ENCODE measurements around the gene IFT27. TPM values are rescaled to one million over a fixed set of nuclear protein-coding genes. Genes with fewer than 3 reads are reported as not detected.

Gene IFT27
- total RNA-seq, 4 donors from 2014 or later: 19.7 to 27.7 (median 22.8) TPM

DNA sequence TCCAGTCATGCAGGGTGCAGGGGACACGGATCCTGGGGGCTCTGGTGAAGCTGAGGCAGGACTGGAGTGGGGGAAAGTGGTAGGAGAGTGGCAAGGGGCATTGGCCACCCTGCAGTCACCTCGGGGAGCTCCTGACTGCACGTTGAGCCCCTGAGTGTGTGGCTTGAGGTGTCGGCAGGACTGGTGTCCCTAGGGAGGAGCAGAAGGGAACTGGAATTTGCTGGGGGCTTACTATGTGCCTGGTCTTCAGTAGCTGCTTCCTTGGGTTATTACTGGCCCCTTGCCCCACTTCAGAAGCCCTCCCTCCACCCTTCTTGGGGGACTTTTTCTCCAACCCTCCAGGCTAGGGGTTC is 31.5 kb downstream of the IFT27 start:
- no peaks in the 10 kb centered on the region for H3K27me3 ChIP-seq
- H3K27ac ChIP-seq: no peak overlapping the region
- no peak overlapping the region for H3K4me3 ChIP-seq
- TF ChIP-seq POLR2A (IDR thresholded peaks at IDR 0.05): no peak
- TF ChIP-seq, protein P1, sequence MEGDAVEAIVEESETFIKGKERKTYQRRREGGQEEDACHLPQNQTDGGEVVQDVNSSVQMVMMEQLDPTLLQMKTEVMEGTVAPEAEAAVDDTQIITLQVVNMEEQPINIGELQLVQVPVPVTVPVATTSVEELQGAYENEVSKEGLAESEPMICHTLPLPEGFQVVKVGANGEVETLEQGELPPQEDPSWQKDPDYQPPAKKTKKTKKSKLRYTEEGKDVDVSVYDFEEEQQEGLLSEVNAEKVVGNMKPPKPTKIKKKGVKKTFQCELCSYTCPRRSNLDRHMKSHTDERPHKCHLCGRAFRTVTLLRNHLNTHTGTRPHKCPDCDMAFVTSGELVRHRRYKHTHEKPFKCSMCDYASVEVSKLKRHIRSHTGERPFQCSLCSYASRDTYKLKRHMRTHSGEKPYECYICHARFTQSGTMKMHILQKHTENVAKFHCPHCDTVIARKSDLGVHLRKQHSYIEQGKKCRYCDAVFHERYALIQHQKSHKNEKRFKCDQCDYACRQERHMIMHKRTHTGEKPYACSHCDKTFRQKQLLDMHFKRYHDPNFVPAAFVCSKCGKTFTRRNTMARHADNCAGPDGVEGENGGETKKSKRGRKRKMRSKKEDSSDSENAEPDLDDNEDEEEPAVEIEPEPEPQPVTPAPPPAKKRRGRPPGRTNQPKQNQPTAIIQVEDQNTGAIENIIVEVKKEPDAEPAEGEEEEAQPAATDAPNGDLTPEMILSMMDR (IDR thresholded peaks at IDR 0.05): no peak
- no peaks in the 10 kb centered on the region for H3K4me1 ChIP-seq
- peaks cover 0 to under 1% (median 0%) of the 10 kb centered on the region in 4 donors for H3K9me3 ChIP-seq
- no peaks in the 10 kb centered on the region for H3K36me3 ChIP-seq
- DNase-seq: peak in 1 of 3 donors; percentile 1

DNA sequence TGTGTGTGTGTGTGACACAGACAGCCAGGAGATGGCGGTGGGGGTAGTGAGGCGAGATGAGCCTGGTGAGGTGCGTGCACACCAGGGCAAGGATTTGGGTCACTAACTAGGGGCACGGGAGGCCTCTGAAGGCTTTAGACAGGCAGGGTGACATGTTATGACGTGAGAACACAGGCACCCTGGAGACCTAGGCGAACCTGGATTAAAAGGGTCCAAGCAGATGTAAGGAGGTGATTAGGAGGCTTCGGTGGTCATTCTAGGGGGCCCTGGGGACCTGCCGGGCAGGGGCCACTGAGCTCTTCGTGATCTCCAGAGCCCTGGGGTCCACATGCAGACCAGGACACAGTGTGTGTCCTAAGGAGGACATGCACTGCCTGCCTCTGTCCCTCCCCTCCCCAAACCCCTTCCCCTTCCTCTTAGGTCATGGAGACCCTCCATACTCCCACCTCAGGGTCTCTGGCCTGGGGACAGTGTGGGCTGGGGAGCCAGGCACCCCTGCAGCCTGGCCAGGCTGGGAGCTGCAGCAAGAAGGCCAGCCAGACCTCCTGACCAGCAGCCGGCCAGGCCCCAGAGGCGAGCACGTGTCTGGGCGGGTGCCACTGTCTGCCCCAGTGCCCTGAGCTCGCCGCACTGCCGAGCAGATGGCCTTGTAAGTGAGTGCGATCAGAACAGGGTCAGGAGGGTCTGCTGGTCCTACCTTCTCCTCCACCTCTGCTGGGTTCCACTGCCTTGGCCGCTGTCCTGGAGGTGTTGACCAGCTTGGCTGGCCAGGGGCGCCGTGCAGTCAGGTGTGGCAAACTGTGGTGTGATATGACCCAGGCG is 32.1 kb downstream of the IFT27 start:
- Histone ChIP-seq H3K36me3 (no peaks in the 10 kb centered on the region), H3K4me3 (no peak overlapping the region), H3K9me3 (peaks cover 0 to 5% (median 0%) of the 10 kb centered on the region in 4 donors), H3K4me1 (no peaks in the 10 kb centered on the region), H3K27ac (no peak overlapping the region), H3K27me3 (no peaks in the 10 kb centered on the region)
- TF ChIP-seq, protein P1 (IDR thresholded peaks at IDR 0.05): no peak
- TF ChIP-seq POLR2A (IDR thresholded peaks at IDR 0.05): no peak
- peak in 2 of 3 donors; percentile 34 to 42 for DNase-seq

DNA sequence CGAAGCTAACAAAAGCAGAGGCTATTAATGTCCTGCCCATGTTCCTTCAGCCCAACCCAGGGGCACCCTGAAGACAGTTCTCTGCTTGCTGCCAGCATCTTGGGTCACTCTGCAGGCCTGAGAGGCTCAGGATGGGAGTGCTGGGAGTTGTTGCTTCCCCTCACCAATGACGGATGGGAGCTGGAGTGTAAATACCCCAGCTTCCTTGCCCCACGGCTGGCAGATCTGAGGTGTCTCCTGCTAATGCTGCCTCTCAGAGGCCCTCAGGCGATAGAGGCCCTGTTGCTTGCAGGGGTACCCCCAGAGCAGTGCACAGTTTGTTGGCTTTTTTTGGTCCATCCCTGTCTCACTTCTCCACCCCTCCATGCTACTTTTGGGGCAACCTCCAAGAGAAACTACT is 32.9 kb downstream of the IFT27 start:
- Histone ChIP-seq H3K4me3 (no peak overlapping the region), H3K9me3 (peaks cover 0 to 5% (median 0%) of the 10 kb centered on the region in 4 donors), H3K27ac (no peak overlapping the region), H3K27me3 (no peaks in the 10 kb centered on the region), H3K36me3 (no peaks in the 10 kb centered on the region), H3K4me1 (no peaks in the 10 kb centered on the region)
- no peak for TF ChIP-seq POLR2A (IDR thresholded peaks at IDR 0.05)
- TF ChIP-seq, protein P1 (IDR thresholded peaks at IDR 0.05): no peak
- peak in 2 of 3 donors; percentile 22 to 25 for DNase-seq

DNA sequence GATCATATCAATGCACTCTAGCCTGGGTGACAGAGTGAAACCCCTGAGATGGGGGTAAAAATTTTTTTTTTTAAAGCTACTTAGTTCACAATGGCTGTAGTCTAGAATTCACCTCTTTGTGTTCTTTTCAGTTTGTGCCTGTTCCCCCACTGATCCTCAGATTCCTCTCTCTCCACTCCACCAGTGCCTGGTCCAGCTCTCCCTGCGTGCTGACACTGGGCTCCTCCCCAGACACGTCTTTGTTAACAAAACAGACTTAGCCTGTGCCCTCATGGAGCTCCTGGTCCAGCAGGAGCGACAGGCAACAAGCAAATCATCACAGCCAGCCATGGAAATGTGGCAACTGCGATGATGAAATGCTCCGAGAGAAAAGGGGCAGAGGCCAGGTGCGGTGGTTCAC is 34.0 kb downstream of the IFT27 start:
- DNase-seq: peak in 2 of 3 donors; percentile 11 to 13
- TF ChIP-seq POLR2A (IDR thresholded peaks at IDR 0.05): no peak
- TF ChIP-seq, protein P1 (IDR thresholded peaks at IDR 0.05): no peak
- H3K27ac ChIP-seq: no peak overlapping the region

DNA sequence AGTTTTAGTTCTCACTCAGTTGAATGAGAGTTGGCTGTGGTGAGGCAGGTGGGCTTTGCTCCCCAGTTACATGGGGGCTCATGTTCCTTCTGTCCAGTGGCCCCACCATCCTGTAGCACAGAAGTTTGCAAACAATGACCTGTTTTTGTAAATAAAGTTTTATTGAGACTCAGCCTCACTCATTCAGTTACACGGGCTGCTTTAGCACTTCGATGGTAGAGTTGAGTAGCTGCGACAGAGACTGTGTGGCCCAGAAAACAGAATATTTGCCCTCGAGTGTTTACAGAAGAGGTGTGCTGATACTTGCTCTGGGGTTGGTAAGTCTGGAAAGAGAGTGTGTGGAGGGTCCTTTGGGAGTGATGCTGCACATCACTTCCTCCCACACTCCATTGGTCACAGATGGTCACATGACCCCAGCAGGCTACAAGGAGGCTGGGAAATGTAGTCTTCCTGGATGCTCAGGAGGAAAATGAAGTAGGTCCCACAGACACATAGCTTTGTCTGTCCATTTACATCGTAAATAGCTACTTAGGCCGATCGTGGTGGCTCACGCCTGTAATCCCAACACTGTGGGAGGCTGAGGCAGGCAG is 34.6 kb downstream of the IFT27 start:
- Histone ChIP-seq H3K9me3 (peaks cover 0 to 5% (median 0%) of the 10 kb centered on the region in 4 donors), H3K27ac (no peak overlapping the region), H3K4me1 (no peaks in the 10 kb centered on the region), H3K36me3 (no peaks in the 10 kb centered on the region), H3K4me3 (no peak overlapping the region), H3K27me3 (no peaks in the 10 kb centered on the region)
- peak in 2 of 3 donors; percentile 7 to 9 for DNase-seq
- TF ChIP-seq, protein P1 (IDR thresholded peaks at IDR 0.05): no peak
- TF ChIP-seq POLR2A (IDR thresholded peaks at IDR 0.05): no peak

More for the DNA sequence above, 34.0 kb downstream of the IFT27 start:
- Histone ChIP-seq H3K4me3 (no peak overlapping the region), H3K27me3 (no peaks in the 10 kb centered on the region), H3K36me3 (no peaks in the 10 kb centered on the region), H3K9me3 (peaks cover 0 to 5% (median 0%) of the 10 kb centered on the region in 4 donors), H3K4me1 (no peaks in the 10 kb centered on the region)
